22Rv1 (cell line): ENCODE data around the gene TFAP2C.
"Not testable (repeated sequence)": the region's sequence is repeated elsewhere in the genome, so short reads cannot be mapped to it uniquely, and the experiment has no call there.

Source experiments
- H3K27ac ChIP-seq: fragments of 450-650 bp; 2 replicates; pipeline ENCODE4 v1.5.1; 2017
- ZFX ChIP-seq: fragments of 450-650 bp; IDR thresholded peaks from 2 replicates; pipeline ENCODE4 v1.6.1; 2017; ENCODE audit warnings: antibody characterized with exemption, borderline replicate concordance
- TF ChIP-seq, protein P1 (sequence below): fragments of 450-650 bp; IDR thresholded peaks from 2 replicates; pipeline ENCODE4 v1.5.1; 2017; ENCODE audit warnings: mild to moderate bottlenecking

TFAP2C gene

DNA sequence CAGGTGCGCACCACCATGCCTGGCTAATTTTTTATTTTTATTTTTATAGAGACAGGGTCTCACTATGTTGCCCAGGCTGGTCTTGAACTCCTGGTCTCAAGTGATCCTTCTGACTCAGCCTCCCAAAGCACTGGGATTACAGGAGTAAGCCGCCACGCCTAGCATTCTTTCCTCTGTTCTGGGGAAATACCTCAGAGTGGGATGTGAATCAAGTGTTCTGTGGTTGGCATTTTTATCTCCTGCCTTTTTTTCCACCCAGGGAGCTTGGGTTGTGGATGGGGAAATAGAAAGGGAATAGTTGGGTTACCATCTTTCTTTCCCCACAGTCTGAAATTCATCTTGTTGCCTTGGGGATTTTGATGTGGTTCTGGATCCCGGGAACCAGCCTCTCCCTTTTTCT, 24.1 kb downstream of the TFAP2C start:
- TF ChIP-seq ZFX = no peak
- TF ChIP-seq, protein P1, sequence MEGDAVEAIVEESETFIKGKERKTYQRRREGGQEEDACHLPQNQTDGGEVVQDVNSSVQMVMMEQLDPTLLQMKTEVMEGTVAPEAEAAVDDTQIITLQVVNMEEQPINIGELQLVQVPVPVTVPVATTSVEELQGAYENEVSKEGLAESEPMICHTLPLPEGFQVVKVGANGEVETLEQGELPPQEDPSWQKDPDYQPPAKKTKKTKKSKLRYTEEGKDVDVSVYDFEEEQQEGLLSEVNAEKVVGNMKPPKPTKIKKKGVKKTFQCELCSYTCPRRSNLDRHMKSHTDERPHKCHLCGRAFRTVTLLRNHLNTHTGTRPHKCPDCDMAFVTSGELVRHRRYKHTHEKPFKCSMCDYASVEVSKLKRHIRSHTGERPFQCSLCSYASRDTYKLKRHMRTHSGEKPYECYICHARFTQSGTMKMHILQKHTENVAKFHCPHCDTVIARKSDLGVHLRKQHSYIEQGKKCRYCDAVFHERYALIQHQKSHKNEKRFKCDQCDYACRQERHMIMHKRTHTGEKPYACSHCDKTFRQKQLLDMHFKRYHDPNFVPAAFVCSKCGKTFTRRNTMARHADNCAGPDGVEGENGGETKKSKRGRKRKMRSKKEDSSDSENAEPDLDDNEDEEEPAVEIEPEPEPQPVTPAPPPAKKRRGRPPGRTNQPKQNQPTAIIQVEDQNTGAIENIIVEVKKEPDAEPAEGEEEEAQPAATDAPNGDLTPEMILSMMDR = no peak
- no peak overlapping the region for H3K27ac ChIP-seq

DNA sequence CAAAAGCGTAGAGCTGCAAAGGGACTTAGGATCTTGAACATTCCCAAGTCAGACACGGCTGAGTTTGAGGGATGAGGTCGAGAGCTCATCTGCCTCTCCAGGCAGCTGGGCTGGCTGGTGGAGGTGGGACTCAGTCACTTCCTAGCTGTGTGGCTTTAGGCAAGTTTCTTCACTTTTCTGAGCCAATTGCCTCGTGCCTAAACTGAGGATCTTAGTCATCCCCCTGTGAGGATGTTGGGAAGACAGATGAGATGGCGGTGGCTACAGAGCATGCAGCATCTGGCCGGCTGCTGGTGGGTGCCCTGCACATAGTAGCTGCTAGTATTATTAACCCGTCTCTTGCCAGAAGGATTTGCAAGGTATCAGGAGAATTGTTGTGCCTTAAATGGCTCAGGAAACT, 27.5 kb downstream of the TFAP2C start:
- no peak overlapping the region for H3K27ac ChIP-seq
- TF ChIP-seq ZFX = no peak
- TF ChIP-seq, protein P1 = no peak

DNA sequence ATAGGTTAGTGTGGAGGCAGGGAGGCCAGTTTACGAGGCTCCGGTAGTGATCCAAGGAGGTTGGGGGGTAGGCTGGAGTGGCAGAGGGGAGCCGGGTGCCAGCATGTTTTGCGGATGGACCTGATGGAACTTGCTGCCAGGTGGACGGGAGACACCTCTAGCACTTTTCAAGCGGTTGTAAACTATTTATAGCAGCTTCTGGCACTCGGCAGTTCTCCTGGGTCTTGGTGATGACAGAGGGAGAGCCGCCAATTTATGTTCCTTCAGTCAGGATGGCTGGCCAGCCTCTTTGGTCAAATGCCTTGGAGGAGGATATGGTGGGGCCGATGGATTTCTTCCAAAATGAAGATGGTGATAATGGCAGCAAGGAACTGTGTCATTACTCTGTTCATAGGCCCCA, 28.8 kb downstream of the TFAP2C start:
- H3K27ac ChIP-seq = no peak overlapping the region
- TF ChIP-seq, protein P1 = no peak
- no peak for TF ChIP-seq ZFX

DNA sequence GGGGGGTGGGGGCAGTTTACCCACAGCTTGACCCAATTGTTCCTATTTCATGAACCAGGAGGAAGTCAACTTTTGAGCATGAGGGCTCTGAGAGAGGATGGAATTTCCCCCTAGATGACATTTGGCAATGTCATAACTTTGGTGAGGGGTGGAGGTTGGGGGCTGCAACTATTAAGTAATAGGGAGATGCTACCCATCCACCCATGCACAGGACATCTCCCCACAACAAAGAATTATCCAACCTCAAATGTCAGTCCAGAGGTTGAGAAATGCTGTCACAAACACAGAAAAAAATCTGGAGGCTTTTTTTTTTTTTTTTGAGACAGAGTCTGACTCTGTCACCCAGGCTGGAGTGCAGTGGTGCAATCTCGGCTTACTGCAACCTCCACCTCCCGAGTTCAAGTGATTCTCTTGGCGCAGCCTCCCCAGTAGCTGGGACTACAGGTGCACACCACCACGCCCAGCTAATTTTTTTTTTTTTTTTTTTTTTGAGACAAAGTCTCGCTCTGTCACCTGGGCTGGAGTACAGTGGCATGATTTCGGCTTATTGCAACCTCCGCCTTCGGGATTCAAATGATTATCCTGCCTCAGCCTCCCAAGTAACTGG, 29.3 kb downstream of the TFAP2C start:
- not testable (repeated sequence) for H3K27ac ChIP-seq

DNA sequence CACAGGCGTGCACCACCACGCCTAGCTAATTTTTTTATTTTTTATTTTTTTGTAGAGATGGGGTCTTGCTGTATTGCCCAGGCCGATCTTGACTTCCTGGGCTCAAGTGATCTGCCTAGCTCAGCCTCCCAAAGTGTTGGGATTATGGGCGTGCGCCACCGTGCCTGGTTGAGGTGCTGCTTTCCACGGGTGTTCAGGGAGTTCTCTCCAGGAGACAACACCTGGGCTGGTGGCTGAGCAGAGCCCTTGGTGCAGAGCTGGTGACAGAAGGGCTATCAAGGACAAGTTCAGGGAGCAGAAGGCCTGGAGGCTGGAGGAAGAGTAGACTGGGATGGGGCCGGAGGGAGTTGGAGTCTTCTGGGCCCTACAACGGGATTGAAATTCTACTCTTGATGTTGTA, 34.6 kb downstream of the TFAP2C start:
- no peak for TF ChIP-seq ZFX
- TF ChIP-seq, protein P1 = no peak
- no peak overlapping the region for H3K27ac ChIP-seq

DNA sequence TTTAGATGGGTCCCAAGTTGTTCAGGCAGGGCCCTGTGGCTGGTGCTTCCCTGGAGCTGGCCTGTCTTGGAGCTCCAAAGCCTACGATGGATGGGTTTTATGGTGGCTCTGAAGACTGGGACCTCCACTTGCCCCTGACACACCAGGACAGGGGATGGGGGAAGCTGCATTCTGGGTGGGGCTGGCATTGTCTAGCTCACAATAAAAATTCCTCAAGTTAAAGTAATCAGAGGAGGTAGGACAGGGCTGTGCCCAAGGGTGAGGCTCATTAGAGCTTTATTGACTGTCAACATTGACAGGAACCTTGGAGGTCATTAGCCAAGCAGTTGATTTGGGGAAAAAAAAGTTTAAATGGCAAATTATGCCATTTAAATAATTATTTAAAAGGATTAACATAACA, 35.7 kb downstream of the TFAP2C start:
- TF ChIP-seq, protein P1 = no peak
- TF ChIP-seq ZFX = no peak
- H3K27ac ChIP-seq = no peak overlapping the region

DNA sequence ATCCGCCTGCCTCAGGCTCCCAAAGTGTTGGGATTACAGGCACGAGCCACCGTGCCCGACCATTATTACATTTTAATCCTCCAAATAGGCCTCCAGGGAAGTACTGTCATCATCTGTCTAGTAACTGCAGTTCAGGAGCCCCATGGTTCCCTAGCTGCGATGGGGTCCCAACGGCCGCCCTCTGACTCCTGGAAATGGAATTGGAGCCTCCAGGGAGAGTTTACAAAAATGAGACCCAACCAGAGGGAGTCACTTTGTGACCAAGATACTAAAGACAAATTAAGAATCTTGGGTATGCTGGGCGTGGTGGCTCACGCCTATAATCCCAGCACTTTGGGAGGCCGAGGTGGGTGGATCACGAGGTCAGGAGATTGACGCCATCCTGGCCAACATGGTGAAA, 36.7 kb downstream of the TFAP2C start:
- TF ChIP-seq, protein P1 = no peak
- no peak for TF ChIP-seq ZFX

DNA sequence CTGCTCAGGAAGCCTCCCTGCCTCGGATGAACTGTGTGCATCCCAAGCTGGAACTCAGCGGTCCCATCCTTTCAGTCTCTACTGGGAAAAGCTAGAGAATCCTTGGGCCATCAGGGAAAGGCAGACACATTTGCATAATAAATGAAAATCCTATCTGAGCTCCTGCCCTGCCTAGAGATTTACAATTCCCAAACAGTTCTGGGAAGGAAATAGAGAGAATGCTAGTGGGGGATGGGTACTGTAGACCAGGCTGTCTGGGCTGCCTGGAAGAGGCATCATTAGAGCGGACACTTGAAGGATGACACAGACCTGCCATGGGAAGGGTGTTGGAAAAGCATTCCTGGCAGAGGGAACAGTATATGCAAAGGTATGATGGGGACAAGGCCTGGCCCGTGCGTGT, 44.3 kb downstream of the TFAP2C start:
- TF ChIP-seq, protein P1 = no peak
- no peak for TF ChIP-seq ZFX
- no peak overlapping the region for H3K27ac ChIP-seq

More for the DNA sequence above, 36.7 kb downstream of the TFAP2C start:
- no peak overlapping the region for H3K27ac ChIP-seq
